Caco-2 (cell line): ENCODE data around the gene MICALL2. TPM values are rescaled to one million over a fixed set of nuclear protein-coding genes. Genes with fewer than 3 reads are reported as not detected.

Source experiments
- BruUV-seq: library from RNA; stranded (reverse); fragments of 400-500 nt; replicated peaks from 2 replicates; lab custom pipeline; 2021; lab: Mats Ljungman, UMichigan
- CTCF ChIA-PET: fragments of 300-600 bp; sonication (Branson Sonifier 250); formaldehyde crosslinking; loops from one replicate; lab custom pipeline; 2022; ENCODE audit warnings: antibody characterized with exemption; lab: Charles Lee
- POLR2A ChIA-PET: fragments of 300-600 bp; sonication (Branson Sonifier 250); formaldehyde crosslinking; loops from one replicate; lab custom pipeline; 2022; ENCODE audit warnings: antibody characterized with exemption; lab: Charles Lee
- DNase-seq, 2 experiments: peaks; one replicate each; pipeline versions ENCODE4 v3.0.0 to v3.0.0-alpha.2; 2020 to 2022
- H3K27me3 ChIP-seq: replicated peaks from 2 replicates; pipeline ENCODE4 v1.6.0; 2011; ENCODE audit warnings: low read length; ENCODE audit not compliant: control insufficient read depth, insufficient read depth
- H3K36me3 ChIP-seq: 2 replicates; pipeline ENCODE4 v1.5.1; 2011; ENCODE audit warnings: low read length; ENCODE audit not compliant: control insufficient read depth, insufficient read depth
- H3K4me1 ChIP-seq: fragments of 250-450 bp; sonication (Bioruptor Pico); 2 replicates; pipeline ENCODE4 v1.5.1; 2020; ENCODE audit warnings: mild to moderate bottlenecking
- H3K4me3 ChIP-seq: 2 replicates; pipeline ENCODE4 v1.5.1; 2011; ENCODE audit warnings: low read depth, mild to moderate bottlenecking, control low read depth, low read length
- H3K9me3 ChIP-seq: fragments of 250-450 bp; sonication (Bioruptor Pico); 2 replicates; pipeline ENCODE4 v1.5.1; 2020; ENCODE audit warnings: mild to moderate bottlenecking, moderate library complexity
- H3K27ac Mint-ChIP-seq: one replicate; pipeline ENCODE4 v1.8.0; 2022; ENCODE audit warnings: mixed read lengths; ENCODE audit not compliant: unreplicated experiment
- H3K27me3 Mint-ChIP-seq: one replicate; pipeline ENCODE4 v1.8.0; 2022; ENCODE audit warnings: mixed read lengths; ENCODE audit not compliant: insufficient read depth, unreplicated experiment
- H3K36me3 Mint-ChIP-seq: one replicate; pipeline ENCODE4 v1.8.0; 2022; ENCODE audit warnings: mild to moderate bottlenecking, mixed read lengths; ENCODE audit not compliant: insufficient read depth, unreplicated experiment
- H3K4me1 Mint-ChIP-seq: one replicate; pipeline ENCODE4 v1.8.0; 2022; ENCODE audit warnings: low read depth, mixed read lengths; ENCODE audit not compliant: unreplicated experiment
- H3K4me3 Mint-ChIP-seq: one replicate; pipeline ENCODE4 v1.8.0; 2022; ENCODE audit warnings: mild to moderate bottlenecking, moderate library complexity, mixed read lengths; ENCODE audit not compliant: unreplicated experiment
- H3K9me3 Mint-ChIP-seq: one replicate; pipeline ENCODE4 v1.8.0; 2022; ENCODE audit warnings: mixed read lengths; ENCODE audit not compliant: unreplicated experiment
- CTCF ChIP-seq, 2 experiments: fragments of 200-600 bp in 1 of 2; IDR thresholded peaks; 1 replicate in 1 of 2; 2 replicates in 1 of 2; pipeline versions ENCODE4 v1.5.1 to v1.8.0; 2011 to 2022; ENCODE audit warnings: antibody characterized with exemption in 1 of 2, control low read depth in 1 of 2, inconsistent platforms in 1 of 2, low read depth in 1 of 2, low read length in 1 of 2, mild to moderate bottlenecking in 1 of 2, moderate library complexity in 1 of 2; ENCODE audit not compliant: insufficient read depth in 1 of 2, severe bottlenecking in 1 of 2, unreplicated experiment in 1 of 2
- intact Hi-C: fragments of 100-400 bp; cut with micrococcal nuclease; formaldehyde crosslinking; loops from one replicate; pipeline ENCODE4 v1.10.0; 2022; ENCODE audit not compliant: unreplicated experiment
- total RNA-seq: library from RNA; stranded (reverse); gene quantifications from 2 replicates; pipeline ENCODE4 v1.2.3, GENCODE V29; 2022

MICALL2 gene
- total RNA-seq, 1 experiment from 2014 or later, result 14.7 TPM

GRCh38 chr7:1492640-1493039, 33.4 kb upstream of the MICALL2 start:
- ChIA-PET CTCF (no interaction called here), POLR2A (no interaction called here)
- no TSS peak for BruUV-seq
- no peak overlapping the region for H3K4me3 Mint-ChIP-seq
- Histone ChIP-seq H3K36me3 (no peaks in the 10 kb centered on the region), H3K9me3 (no peaks in the 10 kb centered on the region), H3K4me3 (no peak overlapping the region), H3K4me1 (no peaks in the 10 kb centered on the region), H3K27me3 (no peaks in the 10 kb centered on the region)
- intact Hi-C loops, result no loop called here
- no peak for TF ChIP-seq CTCF (IDR thresholded peaks at IDR 0.05; ENCODE audit: insufficient read depth in 1 of 2, low read depth in 1 of 2, low read length in 1 of 2, severe bottlenecking in 1 of 2, unreplicated experiment in 1 of 2)
- no peaks in the 10 kb centered on the region for H3K9me3 Mint-ChIP-seq
- DNase-seq, result no peak
- no peaks in the 10 kb centered on the region for H3K4me1 Mint-ChIP-seq
- H3K36me3 Mint-ChIP-seq, result peaks cover 79% of the 10 kb centered on the region
- no peaks in the 10 kb centered on the region for H3K27me3 Mint-ChIP-seq
- H3K27ac Mint-ChIP-seq, result no peak overlapping the region

DNA sequence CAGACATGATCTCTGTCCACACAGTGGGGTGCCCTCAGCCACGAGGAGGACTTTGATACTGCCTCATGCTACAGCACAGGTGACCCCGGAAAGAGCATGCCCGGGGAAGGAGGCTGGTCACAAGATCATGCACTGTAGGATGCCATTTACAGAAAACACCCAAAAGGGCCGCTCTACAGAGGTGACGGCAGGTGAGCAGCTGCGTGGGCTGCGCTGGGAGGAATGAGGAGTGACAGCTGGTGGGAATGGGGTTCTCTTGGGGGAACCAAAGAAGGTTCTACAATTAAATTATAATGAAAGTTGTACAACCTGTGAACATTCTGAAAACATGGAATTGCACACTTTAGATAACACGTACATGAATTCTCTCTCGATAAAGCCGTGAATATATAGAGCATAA, 33.0 kb upstream of the MICALL2 start:
- intact Hi-C loops, result no loop called here
- no peaks in the 10 kb centered on the region for H3K4me1 Mint-ChIP-seq
- Histone ChIP-seq H3K4me1 (no peaks in the 10 kb centered on the region), H3K4me3 (no peak overlapping the region), H3K9me3 (no peaks in the 10 kb centered on the region), H3K27me3 (no peaks in the 10 kb centered on the region), H3K36me3 (no peaks in the 10 kb centered on the region)
- no TSS peak for BruUV-seq
- no peak overlapping the region for H3K4me3 Mint-ChIP-seq
- no peaks in the 10 kb centered on the region for H3K9me3 Mint-ChIP-seq
- DNase-seq, result no peak
- ChIA-PET CTCF (no interaction called here), POLR2A (no interaction called here)
- H3K27ac Mint-ChIP-seq, result no peak overlapping the region
- H3K36me3 Mint-ChIP-seq, result peaks cover 78% of the 10 kb centered on the region
- H3K27me3 Mint-ChIP-seq, result no peaks in the 10 kb centered on the region
- no peak for TF ChIP-seq CTCF (IDR thresholded peaks at IDR 0.05; ENCODE audit: insufficient read depth in 1 of 2, low read depth in 1 of 2, low read length in 1 of 2, severe bottlenecking in 1 of 2, unreplicated experiment in 1 of 2)

DNA sequence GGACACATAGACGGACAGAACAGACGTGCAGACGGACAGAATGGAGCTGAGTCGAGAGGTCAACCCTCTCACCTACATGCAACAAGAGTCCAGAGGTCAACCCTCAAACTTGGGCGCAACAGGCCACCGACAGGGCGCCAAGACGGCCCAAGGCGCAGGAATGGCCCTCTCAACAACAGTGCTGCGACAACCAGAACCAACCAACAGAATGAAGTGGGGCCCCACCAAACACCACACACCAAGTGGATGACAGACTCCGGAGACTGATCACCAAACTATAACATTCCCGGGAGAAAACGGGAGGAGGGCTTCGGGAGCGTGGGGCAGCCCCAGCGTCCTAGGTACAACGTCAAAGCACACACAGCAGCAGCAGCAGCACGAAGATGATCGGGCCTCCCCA, 31.6 kb upstream of the MICALL2 start:
- Mint-ChIP-seq H3K4me1 (no peaks in the 10 kb centered on the region), H3K27me3 (no peaks in the 10 kb centered on the region), H3K36me3 (peaks cover 67% of the 10 kb centered on the region), H3K4me3 (no peak overlapping the region), H3K9me3 (no peaks in the 10 kb centered on the region), H3K27ac (no peak overlapping the region)
- no TSS peak for BruUV-seq
- Histone ChIP-seq H3K36me3 (no peaks in the 10 kb centered on the region), H3K9me3 (no peaks in the 10 kb centered on the region), H3K4me1 (no peaks in the 10 kb centered on the region), H3K27me3 (no peaks in the 10 kb centered on the region), H3K4me3 (no peak overlapping the region)
- DNase-seq, result no peak
- ChIA-PET CTCF (interaction anchor here (0.6 kb wide), 1 partner anchor 17 kb away, joined by 3 read pairs; no protein-coding TSS in a partner anchor), POLR2A (interaction anchor here (0.6 kb wide), 1 partner anchor 1152 kb away, joined by 3 read pairs; no protein-coding TSS in a partner anchor)
- TF ChIP-seq CTCF (IDR thresholded peaks at IDR 0.05; ENCODE audit: insufficient read depth in 1 of 2, low read depth in 1 of 2, low read length in 1 of 2, severe bottlenecking in 1 of 2, unreplicated experiment in 1 of 2), result no peak
- intact Hi-C loops, result no loop called here
